ENCODE measurements around the gene CDC45. TPM values are rescaled to one million over a fixed set of nuclear protein-coding genes. Genes with fewer than 3 reads are reported as not detected.

CDC45 gene
- polyA plus RNA-seq, 1 donor (not counting 4 experiments of a cell fraction or from before 2014, with no cell fraction given) = 22.7 TPM

- H2AFZ ChIP-seq (ENCODE audit: control insufficient read depth, low read length) = no peak overlapping the region
- dilution Hi-C loops (cut with MboI; ENCODE audit: extremely low pct_ligation_motif_present, low sequenced_read_pairs) = no loop called here
- DNase-seq (ENCODE audit: low read depth, low spot score) = no peak
- no peak for FAIRE-seq
- H3K36me3 ChIP-seq (ENCODE audit: control insufficient read depth in 2 of 2, extremely low read depth in 1 of 2, insufficient read depth in 2 of 2, low read length in 2 of 2) = peaks cover 14 to 28% of the 10 kb centered on the region in 2 experiments
- no peak overlapping the region for H3K4me3 ChIP-seq (ENCODE audit: control insufficient read depth in 2 of 3, extremely low read depth in 1 of 3, insufficient read depth in 2 of 3, low read depth in 1 of 3, low read length in 3 of 3)
- H3K27ac ChIP-seq (ENCODE audit: control insufficient read depth, insufficient read depth, low read length) = no peak overlapping the region
- no peaks in the 10 kb centered on the region for H3K27me3 ChIP-seq (ENCODE audit: control insufficient read depth, extremely low read depth, insufficient read depth, low read length)
- H3K9ac ChIP-seq (ENCODE audit: control insufficient read depth, extremely low read depth, insufficient read depth, low read length) = no peak overlapping the region
- no peaks in the 10 kb centered on the region for H3K9me3 ChIP-seq (ENCODE audit: control insufficient read depth, low read depth, low read length)
- peaks cover 28% of the 10 kb centered on the region for H3K79me2 ChIP-seq (ENCODE audit: control insufficient read depth, insufficient read depth, low read length)
- no peaks in the 10 kb centered on the region for H4K20me1 ChIP-seq (ENCODE audit: control insufficient read depth, extremely low read depth, insufficient read depth, low read length)
- peaks cover 6% of the 10 kb centered on the region for H3K4me1 ChIP-seq (ENCODE audit: control insufficient read depth, extremely low read depth, insufficient read depth, low read length)
- H3K4me2 ChIP-seq (ENCODE audit: control insufficient read depth, extremely low read depth, insufficient read depth, low read depth, low read length) = no peak overlapping the region
- H3K9me1 ChIP-seq (ENCODE audit: control insufficient read depth, extremely low read depth, insufficient read depth, low read length) = no peaks in the 10 kb centered on the region
- TF ChIP-seq, protein P1, sequence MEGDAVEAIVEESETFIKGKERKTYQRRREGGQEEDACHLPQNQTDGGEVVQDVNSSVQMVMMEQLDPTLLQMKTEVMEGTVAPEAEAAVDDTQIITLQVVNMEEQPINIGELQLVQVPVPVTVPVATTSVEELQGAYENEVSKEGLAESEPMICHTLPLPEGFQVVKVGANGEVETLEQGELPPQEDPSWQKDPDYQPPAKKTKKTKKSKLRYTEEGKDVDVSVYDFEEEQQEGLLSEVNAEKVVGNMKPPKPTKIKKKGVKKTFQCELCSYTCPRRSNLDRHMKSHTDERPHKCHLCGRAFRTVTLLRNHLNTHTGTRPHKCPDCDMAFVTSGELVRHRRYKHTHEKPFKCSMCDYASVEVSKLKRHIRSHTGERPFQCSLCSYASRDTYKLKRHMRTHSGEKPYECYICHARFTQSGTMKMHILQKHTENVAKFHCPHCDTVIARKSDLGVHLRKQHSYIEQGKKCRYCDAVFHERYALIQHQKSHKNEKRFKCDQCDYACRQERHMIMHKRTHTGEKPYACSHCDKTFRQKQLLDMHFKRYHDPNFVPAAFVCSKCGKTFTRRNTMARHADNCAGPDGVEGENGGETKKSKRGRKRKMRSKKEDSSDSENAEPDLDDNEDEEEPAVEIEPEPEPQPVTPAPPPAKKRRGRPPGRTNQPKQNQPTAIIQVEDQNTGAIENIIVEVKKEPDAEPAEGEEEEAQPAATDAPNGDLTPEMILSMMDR (optimal IDR thresholded peaks at IDR 0.05 in 1 of 3, IDR thresholded peaks at IDR 0.05 in 1 of 3, conservative IDR thresholded peaks at IDR 0.05 in 1 of 3; ENCODE audit: extremely low read depth in 1 of 3, insufficient read depth in 2 of 3, low read length in 3 of 3) = no peak
- no peak for TF ChIP-seq EZH2 (IDR thresholded peaks at IDR 0.05; ENCODE audit: low read length)
These were observed 30.3 kb upstream of the CDC45 start for GRCh38 chr22:19449422-19449767.

GRCh38 chr22:19450363-19451175 lies 29.2 kb upstream of the CDC45 start:
- Histone ChIP-seq H3K4me3 (ENCODE audit: control insufficient read depth in 2 of 3, extremely low read depth in 1 of 3, insufficient read depth in 2 of 3, low read depth in 1 of 3, low read length in 3 of 3) (no peak overlapping the region), H3K9me1 (ENCODE audit: control insufficient read depth, extremely low read depth, insufficient read depth, low read length) (no peaks in the 10 kb centered on the region), H3K4me1 (ENCODE audit: control insufficient read depth, extremely low read depth, insufficient read depth, low read length) (peaks cover 10% of the 10 kb centered on the region), H3K36me3 (ENCODE audit: control insufficient read depth in 2 of 2, extremely low read depth in 1 of 2, insufficient read depth in 2 of 2, low read length in 2 of 2) (peaks cover 22 to 36% of the 10 kb centered on the region in 2 experiments), H3K9ac (ENCODE audit: control insufficient read depth, extremely low read depth, insufficient read depth, low read length) (no peak overlapping the region), H3K27ac (ENCODE audit: control insufficient read depth, insufficient read depth, low read length) (no peak overlapping the region), H3K4me2 (ENCODE audit: control insufficient read depth, extremely low read depth, insufficient read depth, low read depth, low read length) (no peak overlapping the region), H3K79me2 (ENCODE audit: control insufficient read depth, insufficient read depth, low read length) (peaks cover 17% of the 10 kb centered on the region), H2AFZ (ENCODE audit: control insufficient read depth, low read length) (no peak overlapping the region), H3K9me3 (ENCODE audit: control insufficient read depth, low read depth, low read length) (no peaks in the 10 kb centered on the region), H3K27me3 (ENCODE audit: control insufficient read depth, extremely low read depth, insufficient read depth, low read length) (no peaks in the 10 kb centered on the region), H4K20me1 (ENCODE audit: control insufficient read depth, extremely low read depth, insufficient read depth, low read length) (no peaks in the 10 kb centered on the region)
- dilution Hi-C loops (cut with MboI; ENCODE audit: extremely low pct_ligation_motif_present, low sequenced_read_pairs) = no loop called here
- no peak for TF ChIP-seq EZH2 (IDR thresholded peaks at IDR 0.05; ENCODE audit: low read length)
- TF ChIP-seq, protein P1 (optimal IDR thresholded peaks at IDR 0.05 in 1 of 3, IDR thresholded peaks at IDR 0.05 in 1 of 3, conservative IDR thresholded peaks at IDR 0.05 in 1 of 3; ENCODE audit: extremely low read depth in 1 of 3, insufficient read depth in 2 of 3, low read length in 3 of 3) = no peak
- FAIRE-seq = no peak
- DNase-seq (ENCODE audit: low read depth, low spot score) = no peak
